Mesothelial cell of epicardium (in vitro differentiated cells): ENCODE measurements around the gene CEMIP2. TPM values are rescaled to one million over a fixed set of nuclear protein-coding genes. Genes with fewer than 3 reads are reported as not detected.

Experiments
- DNase-seq, 2 experiments: peaks; one replicate each; pipeline ENCODE4 v3.0.0; 2021; ENCODE audit warnings: low spot score in 2 of 2; ENCODE audit not compliant: unreplicated experiment in 2 of 2
- H3K27ac Mint-ChIP-seq: 2 replicates; pipeline ENCODE4 v1.8.0; 2021; ENCODE audit warnings: mixed read lengths
- H3K27me3 Mint-ChIP-seq: 2 replicates; pipeline ENCODE4 v1.8.0; 2021; ENCODE audit warnings: low read depth, mixed read lengths
- H3K36me3 Mint-ChIP-seq: 2 replicates; pipeline ENCODE4 v1.8.0; 2021; ENCODE audit warnings: mixed read lengths
- H3K4me1 Mint-ChIP-seq: 2 replicates; pipeline ENCODE4 v1.8.0; 2021; ENCODE audit warnings: mixed read lengths
- H3K4me3 Mint-ChIP-seq: 2 replicates; pipeline ENCODE4 v1.8.0; 2021; ENCODE audit warnings: mild to moderate bottlenecking, moderate library complexity, mixed read lengths
- H3K9me3 Mint-ChIP-seq: 2 replicates; pipeline ENCODE4 v1.8.0; 2021; ENCODE audit warnings: mixed read lengths
- CTCF ChIP-seq: fragments of 200-600 bp; sonication (generic); IDR thresholded peaks from one replicate; pipeline ENCODE4 v1.5.0; 2021; ENCODE audit warnings: antibody characterized with exemption; ENCODE audit not compliant: unreplicated experiment
- total RNA-seq: library from RNA; stranded (reverse); gene quantifications from 3 replicates; pipeline ENCODE4 v1.2.1, GENCODE V29; 2021

The CEMIP2 gene
- total RNA-seq, 1 donor from 2014 or later = 122 TPM

- no peak for DNase-seq
- H3K27ac Mint-ChIP-seq = peak overlapping the region; percentile 89
Measured at GRCh38 chr9:71683598-71684235, 84.6 kb downstream of the CEMIP2 start.

GRCh38 chr9:71681708-71682272 is 86.5 kb downstream of the CEMIP2 start:
- DNase-seq = peak in 1 of 2 experiments; percentile 41
- Mint-ChIP-seq H3K4me3 (no peak overlapping the region), H3K36me3 (peaks cover 5% of the 10 kb centered on the region), H3K27me3 (no peaks in the 10 kb centered on the region), H3K9me3 (no peaks in the 10 kb centered on the region), H3K4me1 (peaks cover 85% of the 10 kb centered on the region), H3K27ac (peak overlapping the region; percentile 96)
- TF ChIP-seq CTCF = no peak

More at GRCh38 chr9:71683598-71684235, 84.6 kb downstream of the CEMIP2 start:
- H3K4me3 Mint-ChIP-seq = no peak overlapping the region
- peaks cover 70% of the 10 kb centered on the region for H3K4me1 Mint-ChIP-seq
- peaks cover 13% of the 10 kb centered on the region for H3K36me3 Mint-ChIP-seq
- H3K27me3 Mint-ChIP-seq = no peaks in the 10 kb centered on the region
- no peaks in the 10 kb centered on the region for H3K9me3 Mint-ChIP-seq
- TF ChIP-seq CTCF = no peak

- Mint-ChIP-seq H3K27me3 (no peaks in the 10 kb centered on the region), H3K4me1 (peaks cover 87% of the 10 kb centered on the region), H3K27ac (peak overlapping the region; percentile 96), H3K9me3 (peaks cover 4% of the 10 kb centered on the region), H3K36me3 (peaks cover 5% of the 10 kb centered on the region), H3K4me3 (no peak overlapping the region)
- no peak for DNase-seq
- no peak for TF ChIP-seq CTCF
Measured at GRCh38 chr9:71681104-71681707, 87.1 kb downstream of the CEMIP2 start.

GRCh38 chr9:71680189-71680980 is 87.9 kb downstream of the CEMIP2 start:
- Mint-ChIP-seq H3K9me3 (peaks cover 4% of the 10 kb centered on the region), H3K36me3 (peaks cover 5% of the 10 kb centered on the region), H3K27ac (peak overlapping the region; percentile 96), H3K27me3 (no peaks in the 10 kb centered on the region), H3K4me1 (peaks cover 79% of the 10 kb centered on the region), H3K4me3 (peak overlapping the region; percentile 13)
- no peak for DNase-seq
- TF ChIP-seq CTCF = no peak

GRCh38 chr9:71678999-71679398 is 89.3 kb downstream of the CEMIP2 start:
- H3K27me3 Mint-ChIP-seq = no peaks in the 10 kb centered on the region
- peaks cover 67% of the 10 kb centered on the region for H3K4me1 Mint-ChIP-seq
- no peak for DNase-seq
- peaks cover 6% of the 10 kb centered on the region for H3K36me3 Mint-ChIP-seq
- no peak overlapping the region for H3K4me3 Mint-ChIP-seq
- H3K9me3 Mint-ChIP-seq = peaks cover 8% of the 10 kb centered on the region
- no peak for TF ChIP-seq CTCF
- peak overlapping the region; percentile 90 for H3K27ac Mint-ChIP-seq
